ENCODE results near the gene NR2F1-AS1.
"Not testable (repeated sequence)": the region's sequence is repeated elsewhere in the genome, so short reads cannot be mapped to it uniquely, and the experiment has no call there.

The NR2F1-AS1 gene

DNA sequence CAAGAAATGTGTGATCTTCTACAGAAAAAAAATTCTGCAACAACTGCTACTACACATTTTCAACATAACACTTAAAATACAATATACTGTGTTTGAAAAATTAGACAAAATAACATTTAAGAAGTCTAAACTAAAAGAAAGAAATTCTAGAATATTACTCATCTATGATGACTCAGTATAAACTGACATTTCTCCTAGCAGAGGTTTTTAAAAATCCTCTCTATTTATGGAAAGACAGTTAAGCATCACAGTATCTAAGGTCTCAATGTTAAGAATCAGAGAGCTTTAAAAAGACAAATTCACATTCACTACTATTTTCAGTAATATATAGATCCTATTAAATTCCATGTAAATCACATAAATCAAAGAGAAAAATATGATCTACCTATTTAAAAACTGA lies 61.3 kb downstream of the NR2F1-AS1 start:
- no peak for DNase-seq (ENCODE audit: low read depth in 2 of 2)

DNA sequence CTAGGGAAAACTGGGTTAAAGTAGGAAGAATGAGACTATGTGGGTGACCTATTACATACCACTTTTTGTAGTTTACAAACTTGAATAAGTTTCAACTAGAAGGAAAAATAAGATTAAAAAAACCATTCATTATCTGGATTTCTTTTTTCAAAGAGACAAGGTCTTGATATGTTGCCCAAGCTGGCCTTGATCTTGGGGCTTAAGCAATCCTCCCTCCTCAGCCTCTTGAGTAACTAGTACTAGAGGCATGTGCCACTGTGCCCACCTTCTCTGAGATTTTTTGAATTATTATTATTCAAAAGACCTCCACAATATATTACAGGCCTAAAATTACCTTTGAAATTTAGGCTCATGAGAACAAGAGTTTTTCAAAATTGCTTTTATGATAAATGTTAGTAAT lies 63.2 kb downstream of the NR2F1-AS1 start:
- DNase-seq (ENCODE audit: low read depth in 2 of 2) = no peak

- DNase-seq (ENCODE audit: low read depth in 2 of 2) = no peak
Measured at GRCh38 chr5:93513298-93513697, 67.7 kb downstream of the NR2F1-AS1 start.

DNA sequence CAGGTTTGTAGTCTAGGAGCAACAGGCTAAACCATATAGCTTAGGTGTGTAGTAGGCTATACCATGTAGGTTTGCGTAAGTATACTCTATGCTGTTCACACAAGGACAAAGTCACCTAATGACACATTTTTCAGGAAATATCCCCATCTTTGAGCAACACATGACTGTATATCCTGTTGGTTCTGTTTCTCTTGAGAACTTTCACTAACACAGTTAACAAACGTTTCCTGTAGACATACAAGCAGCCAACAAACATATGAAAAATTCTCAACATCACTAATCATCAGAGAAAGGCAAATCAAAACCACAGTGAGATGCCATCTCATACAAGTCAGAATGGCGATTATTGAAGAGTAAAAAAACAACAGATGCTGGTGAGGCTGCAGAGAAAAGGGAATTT lies 68.2 kb downstream of the NR2F1-AS1 start:
- no peak for DNase-seq (ENCODE audit: low read depth in 2 of 2)

DNA sequence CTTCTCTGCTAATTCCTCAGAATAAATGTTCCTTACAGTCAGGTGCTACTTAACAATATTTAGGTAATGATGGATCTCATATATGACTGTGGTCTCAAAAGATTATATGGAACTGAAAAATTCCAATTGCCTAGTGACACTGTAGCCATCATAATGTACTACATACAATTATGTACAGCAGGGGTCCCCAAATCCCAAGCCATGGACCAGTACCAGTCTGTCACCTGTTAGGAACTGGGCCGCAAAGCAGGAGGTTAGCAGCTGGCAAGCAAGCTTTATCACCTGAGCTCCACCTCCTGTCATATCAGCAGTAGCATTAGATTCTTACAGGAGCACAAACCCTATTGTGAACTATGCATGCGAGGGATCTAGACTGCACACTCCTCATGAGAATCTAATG lies 69.6 kb downstream of the NR2F1-AS1 start:
- no peak for DNase-seq (ENCODE audit: low read depth in 2 of 2)

GRCh38 chr5:93510626-93511380 lies 70.2 kb downstream of the NR2F1-AS1 start:
- DNase-seq (ENCODE audit: low read depth in 2 of 2) = no peak

DNA sequence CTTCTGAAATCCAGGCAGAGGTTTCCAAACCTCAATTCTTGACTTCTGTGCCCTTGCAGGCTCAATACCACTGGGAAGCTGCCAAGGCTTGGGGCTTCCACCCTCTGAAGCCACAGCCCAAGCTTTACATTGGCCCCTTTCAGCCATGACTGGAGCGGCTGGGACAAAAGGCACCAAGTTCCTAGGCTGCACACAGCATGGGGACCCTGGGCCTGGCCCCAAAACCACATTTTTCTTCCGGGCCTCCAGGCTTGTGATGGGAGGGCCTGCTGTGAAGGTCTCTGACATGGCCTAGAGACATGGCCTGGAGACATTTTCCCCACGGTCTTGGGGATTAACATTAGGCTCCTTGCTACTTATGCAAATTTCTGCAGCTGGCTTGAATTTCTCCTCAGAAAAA lies 75.5 kb downstream of the NR2F1-AS1 start:
- not testable (repeated sequence) for DNase-seq (ENCODE audit: low read depth in 2 of 2)

GRCh38 chr5:93503598-93504067 lies 77.4 kb downstream of the NR2F1-AS1 start:
- DNase-seq (ENCODE audit: low read depth in 2 of 2) = no peak

DNA sequence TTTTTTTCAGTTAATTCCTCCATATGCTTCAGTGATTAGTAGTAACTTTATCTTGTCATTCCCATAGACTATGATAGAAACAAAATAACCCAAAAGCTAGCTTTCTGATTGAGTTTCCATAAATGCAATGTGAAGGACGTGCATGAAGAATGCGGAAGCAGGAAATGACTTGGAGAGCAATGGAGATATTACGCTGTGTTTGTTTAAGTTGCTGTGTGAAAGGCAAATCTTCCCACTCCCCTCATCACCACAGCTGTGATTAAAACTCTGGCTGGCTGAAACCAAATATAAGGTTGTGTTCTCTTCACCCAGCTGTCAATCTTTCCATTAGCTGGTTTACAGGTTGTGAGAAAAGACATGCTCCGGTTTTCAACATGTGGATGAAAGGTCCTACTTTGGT lies 83.9 kb downstream of the NR2F1-AS1 start:
- no peak for DNase-seq (ENCODE audit: low read depth in 2 of 2)

DNA sequence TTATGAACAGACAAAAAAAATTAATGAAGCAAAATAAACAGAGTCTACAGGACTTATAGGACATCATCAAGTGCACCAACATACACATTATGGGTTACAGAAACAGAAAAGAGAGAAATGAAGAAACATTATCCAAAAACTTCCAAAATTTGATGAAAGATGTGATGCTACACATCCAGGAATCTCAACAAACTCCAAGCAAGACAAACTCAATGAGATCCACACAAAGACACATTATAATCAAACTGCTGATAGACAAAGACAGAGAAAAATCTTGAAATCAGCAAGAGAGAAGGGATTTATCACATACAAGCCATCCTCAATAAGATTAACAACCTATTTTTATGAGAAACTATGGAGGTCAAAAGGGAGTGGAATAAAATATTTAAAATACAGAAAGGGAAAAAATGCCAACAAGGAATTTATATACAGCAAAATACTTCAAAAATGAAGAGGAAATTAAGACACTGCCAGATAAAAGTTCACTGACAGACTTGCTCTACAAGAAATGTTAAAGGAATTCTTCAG lies 101.0 kb downstream of the NR2F1-AS1 start:
- no peak for DNase-seq (ENCODE audit: low read depth in 2 of 2)

DNA sequence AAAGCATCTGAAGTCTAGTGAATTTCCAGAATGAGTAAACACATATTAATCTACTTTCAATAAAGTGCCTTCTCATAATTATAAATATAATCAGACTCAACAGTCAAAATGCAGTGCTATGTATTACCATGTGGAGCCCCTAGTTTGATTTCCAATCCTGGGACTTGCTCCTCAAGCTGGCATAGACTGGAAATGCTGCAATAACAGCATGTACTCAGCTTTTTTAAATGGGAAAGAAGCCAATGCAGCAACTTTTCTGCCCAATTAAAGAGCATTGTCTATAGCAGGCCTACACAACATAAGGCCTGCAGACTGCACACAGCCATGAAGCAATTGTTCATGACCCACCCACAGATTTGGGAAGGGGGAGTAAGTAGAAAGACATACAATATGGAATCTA lies 103.2 kb downstream of the NR2F1-AS1 start:
- DNase-seq (ENCODE audit: low read depth in 2 of 2) = no peak

DNA sequence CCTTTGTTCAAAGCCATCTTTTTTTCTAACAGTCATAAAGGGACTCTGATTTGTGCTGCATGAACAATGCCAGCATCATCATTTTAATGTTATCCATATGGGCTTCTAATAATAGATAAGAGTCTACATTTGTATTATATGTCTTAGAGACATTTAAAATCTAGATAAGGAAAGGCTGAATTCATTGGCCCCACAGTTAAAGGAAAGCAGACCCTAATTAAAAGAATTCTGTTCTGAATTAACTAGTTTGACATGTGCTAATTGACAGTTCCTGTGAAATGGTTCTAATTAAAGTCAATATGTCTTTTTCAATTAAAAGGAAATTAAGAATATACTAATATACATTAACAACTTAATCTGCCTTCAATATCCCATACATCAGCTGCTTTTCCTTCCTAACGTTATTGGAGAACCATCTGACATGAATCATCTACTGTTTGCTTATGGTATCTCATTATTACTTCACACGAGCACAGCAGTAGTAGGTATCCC lies 104.7 kb downstream of the NR2F1-AS1 start:
- no peak for DNase-seq (ENCODE audit: low read depth in 2 of 2)

- DNase-seq (ENCODE audit: low read depth in 2 of 2) = no peak
Measured at GRCh38 chr5:93462916-93463315, 118.1 kb downstream of the NR2F1-AS1 start.

DNA sequence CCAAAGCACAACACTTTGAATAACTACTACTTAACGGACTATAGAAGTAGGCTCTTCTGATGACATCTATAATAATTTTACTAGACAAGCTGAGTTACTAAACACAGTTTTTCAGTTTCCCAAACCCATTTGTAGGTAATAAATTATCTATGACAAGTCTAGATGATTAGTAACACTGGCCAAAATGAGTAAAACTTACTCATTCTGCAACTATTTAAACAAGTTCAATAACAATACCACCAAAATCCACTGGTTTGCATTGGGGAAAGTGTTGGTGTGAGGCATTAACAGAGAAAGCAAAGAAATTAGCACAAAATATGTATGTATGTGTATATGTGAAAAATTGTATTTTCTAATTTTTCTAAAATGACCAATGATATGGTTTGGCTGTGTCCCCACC lies 119.3 kb downstream of the NR2F1-AS1 start:
- no peak for DNase-seq (ENCODE audit: low read depth in 2 of 2)

DNA sequence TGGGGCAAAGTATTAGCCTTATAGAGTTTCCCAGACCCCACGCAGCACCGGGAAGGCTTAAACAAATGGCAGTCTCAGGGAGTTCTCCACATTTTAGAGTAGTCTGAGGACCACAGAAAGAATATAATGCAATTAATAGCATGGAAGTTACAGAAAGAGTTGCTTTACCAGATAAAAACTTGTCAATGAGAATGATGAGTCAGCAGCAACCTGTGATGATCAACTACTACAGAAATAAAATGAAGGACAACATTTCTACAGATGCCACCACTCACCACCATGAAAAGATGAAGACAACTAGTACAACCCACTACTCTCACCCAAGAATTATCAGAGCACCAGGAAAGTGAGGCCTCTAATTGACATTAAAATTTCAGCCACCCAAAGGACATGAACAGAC lies 120.7 kb downstream of the NR2F1-AS1 start:
- no peak for DNase-seq (ENCODE audit: low read depth in 2 of 2)

- DNase-seq (ENCODE audit: low read depth in 2 of 2) = not testable (repeated sequence)
Measured at GRCh38 chr5:93456796-93457195, 124.2 kb downstream of the NR2F1-AS1 start.

- DNase-seq (ENCODE audit: low read depth in 2 of 2) = no peak
Measured at GRCh38 chr5:93454896-93455295, 126.1 kb downstream of the NR2F1-AS1 start.

DNA sequence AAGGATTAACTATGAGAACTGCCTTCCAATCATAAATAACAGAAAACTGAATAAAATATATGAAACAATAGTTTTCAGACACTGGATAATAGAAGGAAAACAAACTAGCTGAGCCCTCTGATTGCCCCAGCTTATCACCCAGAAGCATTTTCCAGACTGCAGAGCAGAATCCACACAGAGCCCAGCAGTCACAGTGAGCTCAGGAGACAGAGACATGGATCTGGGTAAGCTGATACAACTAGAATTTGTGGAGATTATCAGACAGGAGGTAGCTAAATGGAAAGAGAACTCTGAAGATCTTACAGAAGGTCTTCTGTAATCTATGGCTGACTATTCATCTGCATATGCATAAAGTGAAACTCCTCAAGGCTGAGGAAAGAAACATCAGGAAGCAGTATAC lies 128.8 kb downstream of the NR2F1-AS1 start:
- no peak for DNase-seq (ENCODE audit: low read depth in 2 of 2)

GRCh38 chr5:93438124-93438523 lies 142.9 kb downstream of the NR2F1-AS1 start:
- no peak for DNase-seq (ENCODE audit: low read depth in 2 of 2)

GRCh38 chr5:93436083-93436482 lies 144.9 kb downstream of the NR2F1-AS1 start:
- DNase-seq (ENCODE audit: low read depth in 2 of 2) = no peak

DNA sequence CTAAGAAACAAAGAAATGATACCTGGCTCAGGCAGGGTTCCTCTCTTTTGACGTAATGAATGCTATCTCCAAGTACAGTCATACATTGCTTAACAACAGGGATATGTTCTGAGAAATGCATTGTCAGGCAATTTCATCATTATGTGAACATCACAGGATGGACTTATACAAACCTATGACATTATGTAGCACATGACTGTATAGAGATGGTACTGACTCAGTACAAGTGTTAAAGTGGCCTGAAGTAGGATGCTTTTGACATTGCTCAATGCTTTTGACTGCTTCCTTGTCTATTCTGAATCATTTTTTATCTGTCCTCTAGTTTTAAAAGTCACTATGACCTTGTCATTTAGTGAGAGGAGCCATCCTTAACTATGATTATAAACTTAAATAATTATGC lies 147.6 kb downstream of the NR2F1-AS1 start:
- DNase-seq (ENCODE audit: low read depth in 2 of 2) = no peak

- DNase-seq (ENCODE audit: low read depth in 2 of 2) = no peak
Measured at GRCh38 chr5:93431250-93431649, 149.8 kb downstream of the NR2F1-AS1 start.

DNA sequence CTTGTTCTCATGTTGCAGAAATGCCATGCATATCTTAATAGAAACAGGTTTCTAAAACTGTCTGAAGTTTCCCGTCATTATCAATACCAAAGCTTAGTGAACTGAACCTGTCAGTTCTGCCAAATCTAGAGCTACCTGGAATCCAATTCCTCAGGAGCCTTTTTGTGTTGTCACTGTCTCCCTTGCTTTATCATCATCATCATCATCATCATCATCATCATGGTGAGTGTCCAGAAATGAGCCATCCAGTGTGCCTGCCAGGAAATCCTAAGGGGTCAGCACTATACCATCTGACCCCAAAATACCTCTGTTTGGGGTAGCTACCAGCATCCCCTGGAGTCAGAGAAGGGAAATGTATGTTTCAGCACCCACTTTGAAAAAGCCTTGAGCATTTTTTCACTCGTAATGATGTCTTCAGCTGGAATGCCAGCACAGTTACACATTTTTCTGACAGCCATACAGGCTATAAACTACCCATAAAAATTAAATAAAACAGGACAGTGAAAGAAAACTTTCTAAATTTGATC lies 150.3 kb downstream of the NR2F1-AS1 start:
- DNase-seq (ENCODE audit: low read depth in 2 of 2) = no peak

Data from stimulated activated CD8-positive, alpha-beta memory T cell treated with anti-CD3 and anti-CD28 coated beads, Interleukin-2, amount 100 ng/mL, for 1 hour (primary cell).